ENCODE results near the gene SPOCK1.

Gene SPOCK1

DNA sequence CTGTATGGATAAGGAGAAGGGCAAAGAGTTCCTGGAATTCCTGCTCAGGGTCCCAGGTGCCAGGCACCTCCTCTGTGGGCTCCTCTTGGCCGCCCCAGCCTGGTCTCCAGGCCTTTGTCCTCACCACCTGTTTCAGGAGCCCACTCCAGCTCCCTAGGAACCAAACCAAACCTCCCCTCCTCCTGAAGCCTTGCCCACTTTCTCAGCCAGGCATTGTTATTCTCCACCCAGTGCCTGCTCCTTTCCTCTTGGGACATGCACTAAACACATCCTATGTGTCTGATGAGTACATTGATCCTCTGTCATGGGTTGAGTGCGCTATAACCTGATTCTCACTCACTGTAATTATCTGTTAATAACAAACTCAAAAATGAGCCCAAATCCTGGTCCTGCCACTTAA lies 189.8 kb downstream of the SPOCK1 start:
- no peaks in the 10 kb centered on the region for H3K9me3 Mint-ChIP-seq
- TF ChIP-seq, protein P1, sequence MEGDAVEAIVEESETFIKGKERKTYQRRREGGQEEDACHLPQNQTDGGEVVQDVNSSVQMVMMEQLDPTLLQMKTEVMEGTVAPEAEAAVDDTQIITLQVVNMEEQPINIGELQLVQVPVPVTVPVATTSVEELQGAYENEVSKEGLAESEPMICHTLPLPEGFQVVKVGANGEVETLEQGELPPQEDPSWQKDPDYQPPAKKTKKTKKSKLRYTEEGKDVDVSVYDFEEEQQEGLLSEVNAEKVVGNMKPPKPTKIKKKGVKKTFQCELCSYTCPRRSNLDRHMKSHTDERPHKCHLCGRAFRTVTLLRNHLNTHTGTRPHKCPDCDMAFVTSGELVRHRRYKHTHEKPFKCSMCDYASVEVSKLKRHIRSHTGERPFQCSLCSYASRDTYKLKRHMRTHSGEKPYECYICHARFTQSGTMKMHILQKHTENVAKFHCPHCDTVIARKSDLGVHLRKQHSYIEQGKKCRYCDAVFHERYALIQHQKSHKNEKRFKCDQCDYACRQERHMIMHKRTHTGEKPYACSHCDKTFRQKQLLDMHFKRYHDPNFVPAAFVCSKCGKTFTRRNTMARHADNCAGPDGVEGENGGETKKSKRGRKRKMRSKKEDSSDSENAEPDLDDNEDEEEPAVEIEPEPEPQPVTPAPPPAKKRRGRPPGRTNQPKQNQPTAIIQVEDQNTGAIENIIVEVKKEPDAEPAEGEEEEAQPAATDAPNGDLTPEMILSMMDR (IDR thresholded peaks at IDR 0.05), result no peak
- no peak for DNase-seq
- no peaks in the 10 kb centered on the region for H3K36me3 Mint-ChIP-seq (ENCODE audit: low read depth)
- no peak overlapping the region for H3K27ac Mint-ChIP-seq
- peaks cover 25% of the 10 kb centered on the region for H3K27me3 Mint-ChIP-seq (ENCODE audit: low read depth, poor library complexity)
- no peak overlapping the region for H3K4me3 Mint-ChIP-seq
- H3K4me1 Mint-ChIP-seq, result no peaks in the 10 kb centered on the region

DNA sequence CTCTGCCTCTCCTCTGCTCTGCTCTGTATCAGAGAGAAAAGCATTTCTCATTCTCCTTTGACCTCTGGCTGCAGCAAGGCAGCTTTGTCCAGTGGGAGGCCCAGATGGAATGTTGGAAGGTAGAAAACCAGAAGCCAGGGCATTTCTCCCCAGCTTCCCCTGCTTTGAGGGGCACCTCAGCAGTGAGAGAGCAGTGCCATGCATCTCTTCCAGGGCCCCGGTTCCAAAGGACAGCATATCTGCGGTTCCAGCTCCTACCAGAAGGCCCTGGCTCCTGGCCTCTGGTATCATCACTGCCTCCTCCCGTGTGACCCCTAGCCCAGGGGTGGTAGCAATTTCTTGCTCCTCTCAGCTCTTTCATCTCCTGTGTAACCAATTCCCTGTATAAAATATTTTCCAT lies 190.8 kb downstream of the SPOCK1 start:
- Mint-ChIP-seq H3K36me3 (ENCODE audit: low read depth) (no peaks in the 10 kb centered on the region), H3K4me1 (no peaks in the 10 kb centered on the region), H3K4me3 (no peak overlapping the region), H3K27me3 (ENCODE audit: low read depth, poor library complexity) (peaks cover 22% of the 10 kb centered on the region), H3K9me3 (no peaks in the 10 kb centered on the region), H3K27ac (no peak overlapping the region)
- TF ChIP-seq, protein P1 (IDR thresholded peaks at IDR 0.05), result no peak
- DNase-seq, result no peak

DNA sequence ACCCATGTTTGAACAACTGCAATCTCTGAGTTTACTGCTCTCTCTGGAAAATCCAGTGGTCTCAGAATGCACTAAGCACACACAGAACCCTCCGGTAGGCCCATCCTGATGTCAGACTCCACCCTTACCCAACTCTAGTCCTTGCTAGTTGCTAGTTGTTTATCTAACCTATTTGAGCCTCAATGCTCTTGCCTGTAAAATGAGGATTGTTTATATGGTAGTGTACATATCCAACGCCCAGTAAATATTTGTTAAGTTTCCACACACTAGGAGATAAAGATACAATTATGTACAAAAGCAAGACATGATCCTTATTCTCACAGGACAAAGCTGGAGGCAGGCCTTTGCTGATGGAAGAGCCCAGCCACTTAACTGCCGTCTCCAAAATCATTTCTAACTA lies 192.2 kb downstream of the SPOCK1 start:
- Mint-ChIP-seq H3K4me3 (no peak overlapping the region), H3K36me3 (ENCODE audit: low read depth) (no peaks in the 10 kb centered on the region), H3K27ac (no peak overlapping the region), H3K27me3 (ENCODE audit: low read depth, poor library complexity) (peaks cover 22% of the 10 kb centered on the region), H3K9me3 (no peaks in the 10 kb centered on the region), H3K4me1 (no peaks in the 10 kb centered on the region)
- TF ChIP-seq, protein P1 (IDR thresholded peaks at IDR 0.05), result no peak
- DNase-seq, result no peak

DNA sequence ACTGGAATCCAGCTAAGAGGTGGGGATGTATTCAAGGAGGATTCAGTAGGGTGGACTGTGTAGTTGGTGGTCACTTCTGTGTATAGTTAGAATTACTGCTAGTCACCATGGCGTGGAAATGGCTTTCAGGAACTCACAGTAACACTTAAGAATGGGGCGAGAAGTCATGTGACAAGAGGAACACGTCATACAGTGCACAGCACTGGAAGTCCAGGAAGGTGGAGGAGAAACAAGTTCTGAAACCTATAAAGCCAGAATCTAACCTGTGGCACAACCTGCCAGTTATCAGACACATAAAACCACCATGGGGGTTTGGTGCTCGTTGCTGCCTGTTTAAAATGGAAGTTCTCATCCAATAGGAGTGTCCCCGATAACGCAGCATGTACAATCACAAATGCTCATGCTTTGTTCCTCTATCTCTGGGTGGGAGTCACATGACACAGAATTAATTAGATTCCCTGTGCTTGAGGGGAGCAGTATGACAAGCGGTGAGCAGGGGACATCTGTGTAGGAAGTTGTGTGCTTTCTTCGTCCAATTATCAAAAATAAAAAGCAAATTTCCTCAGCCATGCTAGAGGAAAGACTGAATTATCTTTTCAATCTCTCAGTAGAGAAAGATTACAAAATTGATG lies 193.0 kb downstream of the SPOCK1 start:
- DNase-seq, result no peak
- no peaks in the 10 kb centered on the region for H3K9me3 Mint-ChIP-seq
- peaks cover 21% of the 10 kb centered on the region for H3K27me3 Mint-ChIP-seq (ENCODE audit: low read depth, poor library complexity)
- H3K4me3 Mint-ChIP-seq, result no peak overlapping the region
- H3K27ac Mint-ChIP-seq, result no peak overlapping the region
- H3K4me1 Mint-ChIP-seq, result no peaks in the 10 kb centered on the region
- no peaks in the 10 kb centered on the region for H3K36me3 Mint-ChIP-seq (ENCODE audit: low read depth)
- TF ChIP-seq, protein P1 (IDR thresholded peaks at IDR 0.05), result no peak

DNA sequence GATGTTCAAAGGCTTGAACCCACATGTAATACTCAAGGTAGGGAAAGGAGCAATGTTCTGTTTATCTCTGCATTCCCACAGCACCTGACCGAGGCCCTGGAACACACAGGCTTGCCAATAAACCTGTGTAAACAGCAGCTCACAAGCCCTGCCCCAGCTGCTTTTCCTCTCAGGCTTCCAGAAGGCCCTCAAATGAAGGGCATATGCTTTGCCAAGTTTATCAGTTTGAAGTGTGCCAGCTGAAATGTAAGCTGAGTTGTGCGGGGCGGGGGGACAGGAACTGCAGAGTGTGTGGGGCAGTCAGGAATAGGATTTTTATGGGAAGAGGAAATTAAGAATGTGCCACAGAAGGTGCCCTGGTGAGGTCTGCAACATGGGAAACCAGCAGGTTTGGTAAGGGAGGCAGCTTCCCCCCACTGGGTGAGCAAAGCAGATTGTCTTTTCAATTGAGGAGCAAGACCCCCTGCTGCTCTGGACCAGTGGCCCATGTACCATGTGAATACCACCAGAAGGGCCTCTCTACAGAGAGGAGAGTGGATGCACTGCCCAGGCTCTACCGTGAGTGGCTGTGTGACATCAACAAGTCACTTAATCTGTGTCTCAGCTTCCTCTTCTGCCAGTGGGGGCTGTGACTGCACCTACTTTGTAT lies 194.8 kb downstream of the SPOCK1 start:
- DNase-seq, result no peak
- H3K36me3 Mint-ChIP-seq (ENCODE audit: low read depth), result no peaks in the 10 kb centered on the region
- no peaks in the 10 kb centered on the region for H3K4me1 Mint-ChIP-seq
- H3K9me3 Mint-ChIP-seq, result peaks cover 10% of the 10 kb centered on the region
- H3K27ac Mint-ChIP-seq, result no peak overlapping the region
- TF ChIP-seq, protein P1 (IDR thresholded peaks at IDR 0.05), result no peak
- H3K27me3 Mint-ChIP-seq (ENCODE audit: low read depth, poor library complexity), result peaks cover 19% of the 10 kb centered on the region
- H3K4me3 Mint-ChIP-seq, result no peak overlapping the region

DNA sequence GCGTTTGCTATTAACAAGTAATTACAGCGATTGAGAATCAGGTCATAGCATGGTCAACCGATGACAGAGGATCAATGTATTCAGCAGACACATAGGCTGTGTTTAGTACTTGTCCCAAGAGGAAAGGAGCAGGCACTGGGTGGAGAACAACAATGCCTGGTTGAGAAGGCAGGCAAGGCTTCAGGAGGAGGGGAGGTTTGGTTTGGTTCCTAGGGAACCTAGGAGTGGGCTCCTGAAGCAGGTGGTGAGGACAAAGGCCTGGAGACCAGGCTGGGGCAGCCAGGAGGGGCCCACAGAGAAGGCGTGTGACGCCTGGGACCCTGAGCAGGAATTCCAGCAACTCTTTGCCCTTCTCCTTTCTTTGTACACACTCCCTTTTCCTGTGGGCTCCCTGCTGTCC lies 195.6 kb downstream of the SPOCK1 start:
- H3K27me3 Mint-ChIP-seq (ENCODE audit: low read depth, poor library complexity), result peaks cover 16% of the 10 kb centered on the region
- no peaks in the 10 kb centered on the region for H3K36me3 Mint-ChIP-seq (ENCODE audit: low read depth)
- H3K4me1 Mint-ChIP-seq, result no peaks in the 10 kb centered on the region
- TF ChIP-seq, protein P1 (IDR thresholded peaks at IDR 0.05), result no peak
- no peak overlapping the region for H3K27ac Mint-ChIP-seq
- peaks cover 10% of the 10 kb centered on the region for H3K9me3 Mint-ChIP-seq
- no peak for DNase-seq
- H3K4me3 Mint-ChIP-seq, result no peak overlapping the region

All from nephron progenitor cell (in vitro differentiated cells).